Measurements from ENCODE around the gene PLA2G3. TPM values are rescaled to one million over a fixed set of nuclear protein-coding genes. Genes with fewer than 3 reads are reported as not detected.

PLA2G3 gene
- total and polyA plus RNA-seq, 2 of the 8 experiments (the other 6 are each of a cell fraction or from before 2014, with no cell fraction given) = 18.1 to 25.9 TPM

- DNase-seq (ENCODE audit: low read depth in 1 of 2, low spot score in 2 of 2) (no peak), FAIRE-seq (no peak)
- Histone ChIP-seq H3K79me2 (ENCODE audit: control insufficient read depth in 1 of 2, insufficient read depth in 2 of 2, low read length in 2 of 2) (no peaks in the 10 kb centered on the region), H2BK15ac (ENCODE audit: low read length) (no peak overlapping the region), H4K8ac (ENCODE audit: extremely low read depth, insufficient read depth, low read length) (no peak overlapping the region; the same call in 1 of the 2 replicates), H4K91ac (replicated peaks; ENCODE audit: insufficient read length, low read length) (no peak overlapping the region), H3K27ac (ENCODE audit: low read depth, low read length) (no peak overlapping the region), H3K79me1 (ENCODE audit: low read depth, low read length) (no peaks in the 10 kb centered on the region), H4K5ac (ENCODE audit: insufficient read length, low read depth, low read length) (no peak overlapping the region), H3K36me3 (ENCODE audit: control insufficient read depth in 2 of 4, insufficient read depth in 4 of 4, low read length in 3 of 4) (no peaks in the 10 kb centered on the region), H2AFZ (ENCODE audit: low read length) (no peak overlapping the region), H3K4me3 (ENCODE audit: extremely low read depth in 1 of 4, insufficient read depth in 2 of 4, low read depth in 3 of 4, low read length in 4 of 4) (no peak overlapping the region), H3K4ac (replicated peaks; ENCODE audit: insufficient read length, low read depth, low read length) (no peak overlapping the region), H3K23ac (ENCODE audit: insufficient read length) (no peak overlapping the region), H2BK5ac (ENCODE audit: low read depth, low read length) (no peak overlapping the region), H3K14ac (ENCODE audit: insufficient read length) (no peak overlapping the region), H3K9ac (replicated peaks in 1 of 4; ENCODE audit: extremely low read depth in 1 of 4, low read depth in 3 of 4, low read length in 3 of 4) (no peak overlapping the region), H3K4me2 (ENCODE audit: insufficient read depth in 1 of 2, low read depth in 2 of 2, low read length in 2 of 2) (no peak overlapping the region), H3K9me3 (ENCODE audit: insufficient read depth in 2 of 2, low read depth in 1 of 2, low read length in 1 of 2) (no peaks in the 10 kb centered on the region), H2AK5ac (ENCODE audit: low read depth, low read length) (no peak overlapping the region), H3K23me2 (ENCODE audit: low read depth, low read length) (peaks cover 5% of the 10 kb centered on the region; the same call in 1 of the 2 replicates), H4K20me1 (replicated peaks in 1 of 2; ENCODE audit: control insufficient read depth in 1 of 2, insufficient read depth in 2 of 2, low read length in 2 of 2) (no peaks in the 10 kb centered on the region), H2BK12ac (ENCODE audit: low read depth, low read length) (no peak overlapping the region), H2BK120ac (replicated peaks; ENCODE audit: low read depth, low read length) (no peak overlapping the region), H3K27me3 (replicated peaks in 1 of 4; ENCODE audit: control insufficient read depth in 3 of 4, extremely low read depth in 1 of 4, insufficient read depth in 3 of 4, low read length in 3 of 4) (peaks cover 0 to under 1% (median under 1%) of the 10 kb centered on the region in 4 experiments; a peak in 5 of 7 replicates), H3K56ac (replicated peaks; ENCODE audit: insufficient read length, low read depth, low read length) (no peak overlapping the region), H3K4me1 (replicated peaks in 1 of 4; ENCODE audit: control insufficient read depth in 3 of 4, insufficient read depth in 4 of 4, low read length in 3 of 4) (peaks cover 5 to 20% (median 15%) of the 10 kb centered on the region in 4 experiments), H2BK20ac (ENCODE audit: low read length) (no peak overlapping the region), H3K18ac (ENCODE audit: extremely low read depth, low read length) (no peak overlapping the region)
- POLR2A ChIA-PET (ENCODE audit: partially characterized antibody) = interaction anchor here (1.4 to 1.8 kb wide), 3 partner anchors 15 to 131 kb away, joined by 3 to 23 read pairs (median 3); partner anchors contain the start of genes MORC2 and TUG1
- WGBS, 2 experiments (ENCODE audit: extremely low coverage in 1 of 2, insufficient coverage in 1 of 2, insufficient read length in 1 of 2, insufficient replicate concordance in 2 of 2, low coverage in 1 of 2, low lambda C conversion rate in 2 of 2, missing lambda C conversion rate in 1 of 2) = 92% methylated on average over 30 of the region's 34 CpGs; no CpG with 5 or more reads in 1 of the 2 experiments
- CTCF ChIA-PET (ENCODE audit: partially characterized antibody) = interaction anchor here (1.2 to 16.8 kb wide), 5 partner anchors 8 to 81 kb away, joined by 3 to 207 read pairs (median 4); partner anchors contain the start of genes SELENOM and SMTN
- no peak for TF ChIP-seq BACH1 (IDR thresholded peaks at IDR 0.05; ENCODE audit: low read length)
- TF ChIP-seq SUZ12 (IDR thresholded peaks at IDR 0.05; ENCODE audit: low read length) = no peak
These were observed 40.2 kb downstream of the PLA2G3 start for GRCh38 chr22:31099841-31100761.

All from H1 (cell line).